ENCODE measurements around the gene FAM117B. TPM values are rescaled to one million over a fixed set of nuclear protein-coding genes. Genes with fewer than 3 reads are reported as not detected.
A peak's percentile ranks its signal among the peaks of the same experiment; 100 is the strongest.
"Not testable (repeated sequence)": the region's sequence is repeated elsewhere in the genome, so short reads cannot be mapped to it uniquely, and the experiment has no call there.

FAM117B gene
- total RNA-seq, 1 donor from 2014 or later = 1.4 TPM

DNA sequence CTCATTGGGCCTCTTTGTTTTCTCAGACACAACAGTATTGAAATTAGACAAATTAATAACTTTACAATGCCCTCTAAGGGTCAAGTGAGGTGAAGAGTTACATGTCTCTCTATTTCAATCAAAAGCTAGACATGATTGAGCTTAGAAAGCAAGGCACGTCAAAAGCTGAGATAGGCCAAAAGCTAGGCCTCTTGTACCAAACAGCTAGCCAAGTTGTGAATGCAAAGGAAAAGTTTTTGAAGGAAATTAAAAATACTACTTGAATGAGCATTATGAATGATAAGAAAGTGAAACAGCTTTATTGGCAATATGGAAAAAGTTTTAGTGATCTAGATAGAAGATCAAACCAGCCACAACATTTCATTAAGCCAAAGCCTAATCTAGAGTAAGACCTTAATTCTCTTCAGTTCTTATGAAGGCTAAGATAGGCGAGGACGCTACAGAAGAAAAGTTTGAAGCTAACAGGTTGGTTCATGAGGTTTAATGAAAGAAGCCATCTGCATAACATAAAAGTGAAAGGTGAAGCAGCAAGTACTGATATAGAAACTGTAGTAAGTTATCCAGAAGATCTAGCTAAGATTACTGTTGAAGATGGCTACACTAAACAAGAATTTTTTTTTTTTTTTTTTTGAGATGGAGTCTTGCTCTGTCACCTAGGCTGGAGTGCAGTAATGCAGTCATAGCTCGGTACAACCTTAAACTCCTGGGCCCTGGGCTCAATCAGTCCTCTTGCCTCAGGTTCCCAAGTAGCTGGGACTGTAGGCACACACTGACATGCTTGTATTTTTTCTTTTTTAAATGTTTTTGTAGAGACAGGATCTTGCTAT is 65.5 kb downstream of the FAM117B start:
- no peak for DNase-seq (ENCODE audit: low read depth in 2 of 2)

GRCh38 chr2:202703091-202703490 is 68.3 kb downstream of the FAM117B start:
- no peak for DNase-seq (ENCODE audit: low read depth in 2 of 2)

DNA sequence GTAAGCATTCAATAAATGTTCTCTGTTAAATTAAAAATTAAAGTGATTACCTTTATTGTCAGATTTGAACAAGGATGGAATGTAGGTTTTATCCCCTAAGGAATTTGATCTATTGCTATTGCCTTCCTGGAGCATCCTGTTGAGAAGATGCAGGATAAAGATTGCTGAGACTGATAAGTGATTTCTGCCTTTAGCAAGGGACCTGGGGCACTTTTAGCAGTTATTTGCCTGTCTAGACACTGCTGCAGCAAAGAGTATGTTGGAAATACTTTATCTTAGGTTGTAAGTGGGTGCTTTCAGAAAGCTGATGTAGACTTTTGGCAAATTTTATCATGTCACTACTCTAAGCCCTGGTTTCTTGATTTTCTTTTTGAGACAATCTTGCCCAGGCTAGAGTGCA is 69.5 kb downstream of the FAM117B start:
- DNase-seq (ENCODE audit: low read depth in 2 of 2) = no peak

GRCh38 chr2:202705446-202706020 is 70.8 kb downstream of the FAM117B start:
- no peak for DNase-seq (ENCODE audit: low read depth in 2 of 2)

DNA sequence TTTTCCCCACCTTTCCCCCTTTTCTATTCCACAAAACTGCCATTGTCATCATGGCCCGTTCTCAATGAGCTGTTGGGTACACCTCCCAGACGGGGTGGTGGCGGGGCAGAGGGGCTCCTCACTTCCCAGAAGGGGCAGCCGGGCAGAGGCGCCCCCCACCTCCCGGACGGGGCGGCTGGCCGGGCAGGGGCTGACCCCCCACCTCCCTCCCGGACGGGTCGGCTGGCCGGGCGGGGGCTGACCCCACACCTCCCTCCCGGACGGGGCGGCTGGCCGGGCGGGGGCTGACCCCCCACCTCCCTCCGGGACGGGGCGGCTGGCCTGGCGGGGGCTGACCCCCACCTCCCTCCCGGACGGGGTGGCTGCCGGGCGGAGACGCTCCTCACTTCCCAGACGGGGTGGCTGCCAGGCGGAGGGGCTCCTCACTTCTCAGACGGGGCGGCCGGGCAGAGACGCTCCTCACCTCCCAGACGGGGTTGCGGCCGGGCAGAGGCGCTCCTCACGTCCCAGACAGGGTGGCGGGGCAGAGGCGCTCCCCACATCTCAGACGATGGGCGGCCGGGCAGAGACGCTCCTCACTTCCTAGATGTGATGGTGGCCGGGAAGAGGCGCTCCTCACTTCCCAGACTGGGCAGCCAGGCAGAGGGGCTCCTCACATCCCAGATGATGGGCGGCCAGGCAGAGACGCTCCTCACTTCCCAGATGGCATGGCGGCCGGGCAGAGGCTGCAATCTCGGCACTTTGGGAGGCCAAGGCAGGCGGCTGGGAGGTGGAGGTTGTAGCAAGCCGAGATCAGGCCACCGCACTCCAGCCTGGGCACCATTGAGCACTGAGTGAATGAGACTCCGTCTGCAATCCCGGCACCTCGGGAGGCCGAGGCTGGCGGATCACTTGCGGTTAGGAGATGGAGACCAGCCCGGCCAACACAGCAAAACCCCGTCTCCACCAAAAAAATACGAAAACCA is 80.5 kb downstream of the FAM117B start:
- not testable (repeated sequence) for DNase-seq (ENCODE audit: low read depth in 2 of 2)

DNA sequence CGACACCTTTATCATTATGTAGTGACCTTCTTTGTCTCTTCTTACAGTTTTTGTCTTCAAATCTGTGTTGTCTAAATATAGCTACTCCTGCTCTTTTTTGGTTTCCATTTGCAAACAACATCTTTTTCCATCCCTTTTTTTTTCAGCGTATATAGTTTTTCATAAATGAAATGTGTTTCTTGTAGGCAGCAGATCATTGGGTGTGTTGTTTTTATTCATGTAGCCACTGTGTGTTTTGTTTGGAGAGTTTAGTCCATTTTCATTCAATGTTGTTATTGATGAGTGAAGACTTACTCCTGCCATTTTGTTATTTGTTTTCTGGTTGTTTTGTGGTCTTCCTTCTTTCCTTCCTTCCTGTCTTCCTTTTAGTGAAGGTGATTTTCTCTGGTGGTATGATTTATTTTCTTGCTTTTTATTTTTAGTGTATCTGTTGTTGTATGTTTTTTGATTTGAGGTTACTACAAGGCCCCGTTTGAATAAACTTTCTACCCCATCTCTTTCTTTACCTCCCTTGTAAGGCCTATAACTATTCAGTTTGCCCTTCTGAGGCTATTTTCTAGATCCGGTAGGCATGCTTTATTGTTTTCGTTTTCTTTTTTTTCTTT is 81.4 kb downstream of the FAM117B start:
- DNase-seq (ENCODE audit: low read depth in 2 of 2) = no peak

DNA sequence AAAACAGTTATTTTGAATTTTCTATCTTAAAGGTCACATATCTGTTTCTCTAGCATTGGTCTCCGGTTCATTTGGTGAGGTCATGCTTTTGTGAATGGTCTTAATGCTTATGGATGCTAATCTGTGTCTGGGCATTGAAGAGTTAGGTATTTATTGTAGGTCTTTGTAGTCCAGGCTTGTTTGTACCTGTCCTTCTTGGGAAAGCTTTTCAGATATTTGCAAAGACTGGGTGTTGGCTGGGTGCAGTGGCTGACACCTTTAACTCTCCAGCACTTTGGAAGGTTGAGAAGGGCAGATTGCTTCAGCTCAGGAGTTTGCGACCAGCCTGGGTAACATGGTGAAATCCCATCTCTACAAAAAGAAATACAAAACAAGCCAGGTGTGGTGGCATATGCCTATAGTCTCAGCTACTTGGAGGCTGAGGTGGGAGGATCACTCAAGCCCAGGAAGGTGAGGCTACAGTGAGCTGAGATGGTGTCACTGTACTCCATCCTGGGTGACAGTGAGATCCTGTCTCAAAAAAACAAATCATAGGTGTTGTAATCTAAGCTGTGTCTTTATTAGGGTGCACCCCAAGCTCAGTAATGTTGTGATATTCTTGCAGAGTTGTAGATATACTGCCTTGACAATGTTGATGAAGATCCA is 82.3 kb downstream of the FAM117B start:
- no peak for DNase-seq (ENCODE audit: low read depth in 2 of 2)

DNA sequence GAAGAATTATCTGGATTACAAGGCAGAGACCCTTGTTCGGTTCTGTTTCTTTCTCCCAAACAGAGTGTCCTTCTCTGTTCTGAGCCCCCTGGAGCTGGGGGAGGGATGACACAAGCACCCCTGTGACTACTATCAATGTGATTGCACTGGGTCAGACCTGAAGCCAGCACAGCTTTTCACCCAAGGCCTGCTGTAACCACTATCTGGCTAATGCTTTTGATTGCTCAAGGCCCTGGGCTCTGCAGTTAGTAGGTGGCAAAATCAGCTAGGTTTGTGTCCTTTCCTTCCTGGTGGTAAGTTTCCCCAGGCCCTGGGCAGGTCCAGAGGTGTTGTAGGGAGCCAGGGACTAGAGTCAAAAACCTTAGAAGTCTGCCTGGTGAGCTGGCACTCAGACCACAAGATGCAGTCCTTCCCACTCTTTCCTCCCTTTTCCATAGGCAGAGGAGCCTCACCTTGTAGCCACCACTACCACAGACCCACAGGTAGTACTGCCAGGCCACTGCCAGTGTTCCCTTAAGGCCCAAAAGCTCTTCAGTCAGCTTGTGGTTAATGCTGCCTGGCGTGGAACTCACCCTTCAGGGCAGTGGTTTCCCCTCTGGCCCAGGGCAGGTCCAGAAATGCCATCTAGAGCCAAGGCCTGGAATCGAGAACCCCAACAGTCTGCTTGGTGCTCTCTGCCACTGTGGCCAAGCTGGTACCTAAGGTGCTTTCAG is 83.0 kb downstream of the FAM117B start:
- no peak for DNase-seq (ENCODE audit: low read depth in 2 of 2)

DNA sequence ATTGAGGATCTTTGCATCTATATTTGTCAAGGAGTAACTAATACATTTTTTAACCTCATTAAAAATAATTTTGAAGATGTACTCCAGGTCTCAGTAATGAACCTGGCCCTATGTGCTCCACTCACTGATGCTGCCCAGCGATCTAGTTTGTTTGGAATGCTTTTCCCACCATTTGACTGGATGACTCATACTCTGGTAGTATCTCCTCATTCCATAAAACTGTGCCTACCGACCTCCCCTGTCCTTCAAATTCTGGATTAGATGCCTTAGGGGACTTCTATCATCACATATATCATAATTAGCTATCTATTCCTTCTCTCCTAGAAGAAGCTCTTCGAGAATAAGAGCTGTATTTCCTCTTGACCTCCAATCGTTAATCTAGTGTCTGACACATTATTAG is 83.8 kb downstream of the FAM117B start:
- peak in 1 of 2 donors; percentile 2 for DNase-seq (ENCODE audit: low read depth in 2 of 2)

GRCh38 chr2:202720226-202720625 is 85.5 kb downstream of the FAM117B start:
- DNase-seq (ENCODE audit: low read depth in 2 of 2) = no peak

- no peak for DNase-seq (ENCODE audit: low read depth in 2 of 2)
Measured at GRCh38 chr2:202721621-202722020, 86.9 kb downstream of the FAM117B start.

DNA sequence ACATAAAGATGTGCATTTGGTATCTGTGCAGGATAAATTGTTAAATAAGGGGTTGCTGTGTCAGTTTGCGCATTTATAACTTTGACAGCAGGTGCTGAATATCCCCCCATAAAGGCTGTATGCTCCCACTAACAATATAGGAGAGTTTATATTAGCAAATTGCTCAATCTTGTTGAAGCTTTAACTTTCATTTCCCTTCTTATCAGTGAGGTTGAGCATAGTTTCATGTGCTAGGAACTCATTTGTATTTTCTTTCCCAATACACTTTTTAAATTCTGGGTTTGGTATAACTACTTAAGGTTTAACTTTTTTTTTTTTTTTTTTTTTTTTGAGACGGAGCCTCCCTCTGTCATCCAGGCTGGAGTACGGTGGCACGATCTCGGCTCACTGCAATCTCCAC is 89.0 kb downstream of the FAM117B start:
- DNase-seq (ENCODE audit: low read depth in 2 of 2) = no peak

DNA sequence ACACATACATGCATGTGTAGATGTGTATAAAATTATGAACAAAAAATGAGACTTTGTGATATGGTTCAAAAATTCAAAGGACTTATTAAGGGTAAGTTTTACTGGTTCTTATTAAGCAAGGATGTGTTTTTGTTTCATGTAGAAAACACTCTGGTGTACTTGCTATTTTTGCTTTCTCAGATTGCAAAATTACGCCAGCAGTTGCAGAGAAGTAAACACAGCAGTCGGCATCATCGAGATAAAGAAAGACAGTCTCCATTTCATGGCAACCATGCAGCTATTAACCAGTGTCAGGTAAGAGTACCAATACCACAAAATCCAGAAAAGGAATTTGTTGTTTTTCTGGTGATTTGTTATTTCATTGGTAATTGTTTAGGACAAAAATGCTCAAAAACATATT is 91.3 kb downstream of the FAM117B start:
- no peak for DNase-seq (ENCODE audit: low read depth in 2 of 2)

GRCh38 chr2:202736826-202737225 is 102.1 kb downstream of the FAM117B start:
- no peak for DNase-seq (ENCODE audit: low read depth in 2 of 2)

GRCh38 chr2:202743613-202744012 is 108.8 kb downstream of the FAM117B start:
- no peak for DNase-seq (ENCODE audit: low read depth in 2 of 2)

GRCh38 chr2:202749477-202749876 is 114.7 kb downstream of the FAM117B start:
- peak in 1 of 2 donors; percentile 20 for DNase-seq (ENCODE audit: low read depth in 2 of 2)

- DNase-seq (ENCODE audit: low read depth in 2 of 2) = peak; percentile 25 to 31
Measured at GRCh38 chr2:202750763-202751427, 116.1 kb downstream of the FAM117B start.

DNA sequence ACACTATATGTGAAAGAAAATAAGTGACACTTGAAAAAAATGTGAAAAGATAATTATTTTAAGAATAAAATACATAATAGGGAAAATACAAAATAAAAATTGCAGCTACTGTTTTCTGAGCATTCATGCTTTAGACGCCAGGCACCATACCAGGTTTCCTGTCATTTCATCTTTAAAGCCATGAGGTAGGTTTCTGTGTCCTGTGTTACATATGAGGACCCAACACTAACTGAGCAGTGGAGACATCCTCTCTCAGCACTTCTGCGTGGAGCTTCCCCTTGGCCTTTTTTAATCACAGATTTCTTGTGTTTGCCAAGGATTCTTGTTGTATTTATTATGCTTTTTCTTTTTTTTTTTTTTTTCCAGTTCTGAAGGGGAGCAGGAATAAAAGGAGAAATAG is 117.3 kb downstream of the FAM117B start:
- DNase-seq (ENCODE audit: low read depth in 2 of 2) = no peak

DNA sequence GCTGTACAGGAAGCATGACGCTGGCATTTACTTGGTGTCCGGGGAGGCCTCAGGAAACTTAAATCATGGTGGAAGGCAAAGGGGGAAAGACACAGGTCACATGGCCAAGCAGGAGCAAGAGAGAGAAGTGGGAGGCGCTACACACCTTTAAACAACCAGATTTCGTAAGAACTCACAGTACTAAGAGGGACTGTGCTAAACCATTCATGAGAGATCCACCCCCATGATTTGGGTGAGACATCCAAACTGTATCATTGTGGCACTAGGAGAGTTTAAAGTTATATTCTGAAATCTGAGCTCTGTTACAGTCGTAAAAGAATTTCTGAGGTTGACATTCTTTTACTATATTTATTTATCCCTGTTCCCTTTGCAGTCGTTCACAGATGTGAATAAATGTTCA is 120.2 kb downstream of the FAM117B start:
- no peak for DNase-seq (ENCODE audit: low read depth in 2 of 2)

- DNase-seq (ENCODE audit: low read depth in 2 of 2) = no peak
Measured at GRCh38 chr2:202756598-202756997, 121.8 kb downstream of the FAM117B start.
